K562 treated with DMSO at 1 percent for 4 hours (cell line): Measurements from ENCODE around the gene MYO9A. TPM values are rescaled to one million over a fixed set of nuclear protein-coding genes. Genes with fewer than 3 reads are reported as not detected.

Source experiments
- total RNA-seq: library from RNA; unstranded; fragments of 300-600 nt; gene quantifications from 2 replicates; pipeline ENCODE4 v1.2.3, GENCODE V29; 2022; ENCODE audit not compliant: insufficient read depth

MYO9A gene, protein sequence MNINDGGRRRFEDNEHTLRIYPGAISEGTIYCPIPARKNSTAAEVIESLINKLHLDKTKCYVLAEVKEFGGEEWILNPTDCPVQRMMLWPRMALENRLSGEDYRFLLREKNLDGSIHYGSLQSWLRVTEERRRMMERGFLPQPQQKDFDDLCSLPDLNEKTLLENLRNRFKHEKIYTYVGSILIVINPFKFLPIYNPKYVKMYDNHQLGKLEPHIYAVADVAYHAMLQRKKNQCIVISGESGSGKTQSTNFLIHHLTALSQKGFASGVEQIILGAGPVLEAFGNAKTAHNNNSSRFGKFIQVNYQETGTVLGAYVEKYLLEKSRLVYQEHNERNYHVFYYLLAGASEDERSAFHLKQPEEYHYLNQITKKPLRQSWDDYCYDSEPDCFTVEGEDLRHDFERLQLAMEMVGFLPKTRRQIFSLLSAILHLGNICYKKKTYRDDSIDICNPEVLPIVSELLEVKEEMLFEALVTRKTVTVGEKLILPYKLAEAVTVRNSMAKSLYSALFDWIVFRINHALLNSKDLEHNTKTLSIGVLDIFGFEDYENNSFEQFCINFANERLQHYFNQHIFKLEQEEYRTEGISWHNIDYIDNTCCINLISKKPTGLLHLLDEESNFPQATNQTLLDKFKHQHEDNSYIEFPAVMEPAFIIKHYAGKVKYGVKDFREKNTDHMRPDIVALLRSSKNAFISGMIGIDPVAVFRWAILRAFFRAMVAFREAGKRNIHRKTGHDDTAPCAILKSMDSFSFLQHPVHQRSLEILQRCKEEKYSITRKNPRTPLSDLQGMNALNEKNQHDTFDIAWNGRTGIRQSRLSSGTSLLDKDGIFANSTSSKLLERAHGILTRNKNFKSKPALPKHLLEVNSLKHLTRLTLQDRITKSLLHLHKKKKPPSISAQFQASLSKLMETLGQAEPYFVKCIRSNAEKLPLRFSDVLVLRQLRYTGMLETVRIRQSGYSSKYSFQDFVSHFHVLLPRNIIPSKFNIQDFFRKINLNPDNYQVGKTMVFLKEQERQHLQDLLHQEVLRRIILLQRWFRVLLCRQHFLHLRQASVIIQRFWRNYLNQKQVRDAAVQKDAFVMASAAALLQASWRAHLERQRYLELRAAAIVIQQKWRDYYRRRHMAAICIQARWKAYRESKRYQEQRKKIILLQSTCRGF (N-terminal part only)
- total RNA-seq, result 2.1 and 7.7 TPM in 2 replicates

DNA sequence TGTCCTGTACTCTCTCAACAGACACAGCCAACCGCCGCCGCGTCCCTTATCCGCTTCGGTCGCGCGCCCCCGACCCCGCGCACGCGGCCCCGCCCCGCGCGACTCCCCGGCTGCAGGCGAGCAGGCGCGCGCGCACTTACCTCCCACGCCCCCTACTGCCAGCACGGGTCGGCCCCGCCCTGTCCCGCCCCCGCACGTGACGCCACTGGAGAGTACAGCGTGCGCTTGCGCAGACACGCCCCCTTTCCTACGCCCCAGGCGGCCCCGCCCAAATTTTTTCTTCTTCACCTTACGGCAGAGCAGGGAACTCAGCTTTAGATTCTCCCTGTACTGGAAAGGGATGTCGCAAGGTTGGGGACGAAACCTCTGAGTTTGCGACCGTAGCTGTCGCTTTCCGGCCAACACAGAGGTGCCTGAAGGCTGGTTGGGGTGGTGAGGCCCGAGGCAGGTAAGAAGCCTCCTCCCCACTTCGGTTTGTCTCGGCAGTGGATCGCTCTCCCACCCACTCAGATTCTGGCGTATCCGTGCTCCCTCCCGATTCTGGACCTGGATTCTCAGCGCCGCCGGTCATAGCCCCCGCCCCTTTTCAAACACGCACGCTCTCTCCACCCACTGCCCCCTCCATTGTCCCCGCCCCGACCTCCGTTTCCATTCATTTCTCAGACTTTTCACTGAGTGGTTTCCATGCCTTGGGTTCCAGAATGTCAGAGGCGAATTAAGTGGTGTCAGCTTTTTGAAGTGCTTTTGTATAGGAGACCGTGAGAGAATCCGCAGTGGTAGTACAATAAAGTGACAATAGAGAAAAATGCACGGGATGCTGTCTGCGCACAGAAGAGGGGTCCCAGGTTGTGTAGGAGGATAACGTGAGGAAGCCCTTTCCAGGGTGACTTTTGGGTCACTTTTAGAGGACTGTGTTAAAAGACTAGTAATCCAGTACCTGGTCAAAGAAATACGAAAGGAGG lies at the start of gene MYO9A, which contains the start of gene SENP8:
Gene MYO9A, minus strand, starts transcription at position 134 of the 962 bp plus-strand sequence. CDS start 71,587 bp downstream, outside the sequence.
Gene SENP8, plus strand, starts transcription at position 387 of the 962 bp plus-strand sequence. CDS start 21,221 bp downstream, outside the sequence.

GRCh38 chr15:71810256-71811035 lies 307.5 kb downstream of the MYO9A start, which contains the start of gene NR2E3:
Gene NR2E3, plus strand, starts transcription at chr15:71810554. Its CDS starts 190 bp downstream, at chr15:71810744.

Other genes with a start within 250 kb of the MYO9A start
- 0.99 and 1.4 TPM in 2 replicates for gene SENP8, start 253 bp upstream of the MYO9A start, total RNA-seq
- gene GRAMD2A, start 79.6 kb upstream of the MYO9A start, total RNA-seq, result not detected in 2 replicates
- gene PKM, start 113.0 kb upstream of the MYO9A start, total RNA-seq, result 1,032 and 1,328 TPM in 2 replicates
- 28.6 and 43.4 TPM in 2 replicates for gene PARP6, start 154.4 kb upstream of the MYO9A start, total RNA-seq
- gene CELF6, start 202.0 kb upstream of the MYO9A start, total RNA-seq, result 0.94 TPM in 1 of 2 replicates, not detected in the other